Measurements from ENCODE around the gene CDC42EP4.

Gene CDC42EP4

GRCh38 chr17:73311781-73312641 lies at the start of gene CDC42EP4:
TSS of gene CDC42EP4 (minus strand) at chr17:73312001. CDS start at chr17:73286500, 25,501 bp downstream.
- peak; percentile 78 for DNase-seq (ENCODE audit: low spot score)

- DNase-seq (ENCODE audit: low spot score), result no peak
These were observed 49.4 kb upstream of the CDC42EP4 start for GRCh38 chr17:73360961-73361761.

GRCh38 chr17:73359987-73360410 lies 48.2 kb upstream of the CDC42EP4 start:
- DNase-seq (ENCODE audit: low spot score), result no peak

GRCh38 chr17:73359352-73359751 lies 47.6 kb upstream of the CDC42EP4 start:
- no peak for DNase-seq (ENCODE audit: low spot score)

GRCh38 chr17:73358668-73359067 lies 46.9 kb upstream of the CDC42EP4 start:
- DNase-seq (ENCODE audit: low spot score), result no peak

GRCh38 chr17:73357981-73358380 lies 46.2 kb upstream of the CDC42EP4 start:
- DNase-seq (ENCODE audit: low spot score), result no peak

GRCh38 chr17:73357318-73357717 lies 45.5 kb upstream of the CDC42EP4 start:
- no peak for DNase-seq (ENCODE audit: low spot score)

GRCh38 chr17:73356561-73357170 lies 44.9 kb upstream of the CDC42EP4 start:
- no peak for DNase-seq (ENCODE audit: low spot score)

- no peak for DNase-seq (ENCODE audit: low spot score)
These were observed 42.9 kb upstream of the CDC42EP4 start for GRCh38 chr17:73354423-73355284.

- DNase-seq (ENCODE audit: low spot score), result no peak
These were observed 40.5 kb upstream of the CDC42EP4 start for GRCh38 chr17:73352261-73352660.

- no peak for DNase-seq (ENCODE audit: low spot score)
These were observed 40.0 kb upstream of the CDC42EP4 start for GRCh38 chr17:73351764-73352163.

GRCh38 chr17:73350864-73351263 lies 39.1 kb upstream of the CDC42EP4 start:
- DNase-seq (ENCODE audit: low spot score), result no peak

- no peak for DNase-seq (ENCODE audit: low spot score)
These were observed 37.8 kb upstream of the CDC42EP4 start for GRCh38 chr17:73349647-73350046.

- DNase-seq (ENCODE audit: low spot score), result no peak
These were observed 37.3 kb upstream of the CDC42EP4 start for GRCh38 chr17:73349138-73349537.

- no peak for DNase-seq (ENCODE audit: low spot score)
These were observed 37.0 kb upstream of the CDC42EP4 start for GRCh38 chr17:73348829-73349095.

GRCh38 chr17:73348018-73348828 lies 36.4 kb upstream of the CDC42EP4 start:
- no peak for DNase-seq (ENCODE audit: low spot score)

GRCh38 chr17:73347351-73347750 lies 35.5 kb upstream of the CDC42EP4 start:
- no peak for DNase-seq (ENCODE audit: low spot score)

GRCh38 chr17:73346501-73347162 lies 34.8 kb upstream of the CDC42EP4 start:
- no peak for DNase-seq (ENCODE audit: low spot score)

- DNase-seq (ENCODE audit: low spot score), result no peak
These were observed 32.1 kb upstream of the CDC42EP4 start for GRCh38 chr17:73343739-73344454.

GRCh38 chr17:73343168-73343634 lies 31.4 kb upstream of the CDC42EP4 start:
- DNase-seq (ENCODE audit: low spot score), result no peak

Measured in CD4-positive, alpha-beta T cell treated with Interleukin-15 for 4 hours (primary cell).